ENCODE data around the gene FAM124A. TPM values are rescaled to one million over a fixed set of nuclear protein-coding genes. Genes with fewer than 3 reads are reported as not detected.

FAM124A gene
- total RNA-seq, 2 donors from 2014 or later = 49.7 to 56.6 TPM

- H3K4me1 ChIP-seq (ENCODE audit: control insufficient read depth, insufficient read depth, low read length) = no peaks in the 10 kb centered on the region
- Mint-ChIP-seq H3K4me1 (peaks cover 4% of the 10 kb centered on the region), H3K9me3 (no peaks in the 10 kb centered on the region), H3K27ac (no peak overlapping the region), H3K4me3 (no peak overlapping the region), H3K36me3 (ENCODE audit: low read depth) (no peaks in the 10 kb centered on the region), H3K27me3 (ENCODE audit: insufficient read depth) (peaks cover 6% of the 10 kb centered on the region)
- no peak overlapping the region for H3K9ac ChIP-seq (ENCODE audit: extremely low read depth, low read length, poor library complexity, severe bottlenecking)
- no peak for DNase-seq
- no peaks in the 10 kb centered on the region for H3K36me3 ChIP-seq (ENCODE audit: control insufficient read depth, insufficient read depth, low read length)
- no peak for TF ChIP-seq CTCF (conservative IDR thresholded peaks at IDR 0.05)
- H3K9me3 ChIP-seq (ENCODE audit: control insufficient read depth, low read length) = no peaks in the 10 kb centered on the region
- no peaks in the 10 kb centered on the region for H3K27me3 ChIP-seq (ENCODE audit: control insufficient read depth, insufficient read depth, low read length, poor library complexity, severe bottlenecking)
- H3K27ac ChIP-seq (ENCODE audit: low read depth, low read length) = no peak overlapping the region
- H3K4me3 ChIP-seq (ENCODE audit: low read length) = no peak overlapping the region
Measured at GRCh38 chr13:51333826-51334225, 111.6 kb downstream of the FAM124A start.

Other genes with a start within 250 kb of the FAM124A start
- 10 to 100 TPM; 19.0 to 27.7 TPM for gene C13orf42, start 111.1 kb upstream of the FAM124A start, total RNA-seq
- gene SERPINE3, start 117.3 kb downstream of the FAM124A start, total RNA-seq = under 1 TPM in 1 of 2 donors, not detected in 1; 0.89 TPM
- 10 to 100 TPM; 42.4 to 62.1 TPM for gene INTS6, start 230.6 kb downstream of the FAM124A start, total RNA-seq

All from endodermal cell (in vitro differentiated cells).